Hepatocyte (in vitro differentiated cells): ENCODE data around the gene DGKG. TPM values are rescaled to one million over a fixed set of nuclear protein-coding genes. Genes with fewer than 3 reads are reported as not detected.
A peak's percentile ranks its signal among the peaks of the same experiment; 100 is the strongest.

Experiments
- DNase-seq: peaks from one replicate; pipeline ENCODE4 v3.0.0-alpha.2; 2016; ENCODE audit warnings: low spot score
- H2AFZ ChIP-seq: fragments of 200-600 bp; sonication (generic); 2 replicates; pipeline ENCODE4 v1.6.0; 2016; ENCODE audit warnings: antibody characterized with exemption, mild to moderate bottlenecking
- H3K27ac ChIP-seq: fragments of 200-600 bp; sonication (generic); 2 replicates; pipeline ENCODE4 v1.5.1; 2016; ENCODE audit warnings: mild to moderate bottlenecking
- H3K27me3 ChIP-seq: fragments of 200-600 bp; sonication (generic); 2 replicates; pipeline ENCODE4 v1.6.1; 2016
- H3K36me3 ChIP-seq: fragments of 200-600 bp; sonication (generic); replicated peaks from 2 replicates; pipeline ENCODE4 v1.5.1; 2016; ENCODE audit warnings: low read depth; ENCODE audit not compliant: insufficient read depth
- H3K4me1 ChIP-seq: fragments of 200-600 bp; sonication (generic); 2 replicates; pipeline ENCODE4 v1.5.1; 2016; ENCODE audit warnings: mild to moderate bottlenecking, moderate library complexity; ENCODE audit not compliant: insufficient read depth
- H3K4me2 ChIP-seq: fragments of 200-600 bp; sonication (generic); 2 replicates; pipeline ENCODE4 v1.6.0; 2016
- H3K4me3 ChIP-seq: fragments of 200-600 bp; sonication (generic); 2 replicates; pipeline ENCODE4 v1.5.1; 2016; ENCODE audit warnings: mild to moderate bottlenecking
- H3K79me2 ChIP-seq: fragments of 200-600 bp; sonication (generic); 2 replicates; pipeline ENCODE4 v1.6.0; 2017; ENCODE audit warnings: mild to moderate bottlenecking
- H3K9me2 ChIP-seq: fragments of 200-600 bp; sonication (generic); replicated peaks from 2 replicates; pipeline ENCODE4 v1.6.0; 2017; ENCODE audit warnings: mild to moderate bottlenecking; ENCODE audit not compliant: insufficient read depth
- H3K9me3 ChIP-seq: fragments of 200-600 bp; sonication (generic); 2 replicates; pipeline ENCODE4 v1.5.1; 2016; ENCODE audit warnings: low read depth, mild to moderate bottlenecking
- H4K20me1 ChIP-seq: fragments of 200-600 bp; sonication (generic); 2 replicates; pipeline ENCODE4 v1.6.0; 2016; ENCODE audit warnings: mild to moderate bottlenecking; ENCODE audit not compliant: insufficient read depth, poor library complexity, severe bottlenecking
- CTCF ChIP-seq: fragments of 200-600 bp; sonication (generic); IDR thresholded peaks from 2 replicates; pipeline ENCODE4 v1.5.1; 2016; ENCODE audit warnings: antibody characterized with exemption, mild to moderate bottlenecking; ENCODE audit not compliant: poor library complexity
- EZH2 ChIP-seq: fragments of 200-600 bp; sonication (generic); IDR thresholded peaks from 2 replicates; pipeline ENCODE4 v1.6.1; 2016; ENCODE audit warnings: antibody characterized with exemption, mild to moderate bottlenecking, borderline replicate concordance
- EZH2phosphoT487 ChIP-seq: fragments of 200-600 bp; sonication (generic); IDR thresholded peaks from one replicate; pipeline ENCODE4 v1.6.1; 2018; ENCODE audit warnings: antibody characterized with exemption, mild to moderate bottlenecking, low read depth, moderate library complexity; ENCODE audit not compliant: unreplicated experiment, severe bottlenecking
- WGBS: methylation state at CpG from one replicate; pipeline ENCODE4 v1.1.6; 2016; ENCODE audit warnings: low lambda C conversion rate; ENCODE audit errors: missing lambda C conversion rate; 5-methylcytosine and 5-hydroxymethylcytosine counted together
- polyA plus RNA-seq: library from polyadenylated mRNA; unstranded; fragments of >200 nt; fragmentation: Nextera tagmentation; extraction: Ambion mirVana; gene quantifications from 2 replicates; pipeline ENCODE4 v1.2.1, GENCODE V29; 2016
- total RNA-seq: library from RNA; depleted of rRNA; stranded (reverse); fragments of >200 nt; gene quantifications from 2 replicates; pipeline ENCODE4 v1.2.3, GENCODE V29; 2014

The DGKG gene
- total and polyA plus RNA-seq, 2 experiments from 2014 or later = not detected

GRCh38 chr3:186307594-186308221 is 54.3 kb downstream of the DGKG start:
- peaks cover 38% of the 10 kb centered on the region for H3K27me3 ChIP-seq
- no peaks in the 10 kb centered on the region for H3K9me3 ChIP-seq
- 58% methylated on average over 3 of the region's 3 CpGs for WGBS
- H2AFZ ChIP-seq = no peak overlapping the region
- H3K4me3 ChIP-seq = no peak overlapping the region
- H3K27ac ChIP-seq = no peak overlapping the region
- TF ChIP-seq EZH2phosphoT487 (no peak), EZH2 (no peak), CTCF (no peak)
- H3K4me2 ChIP-seq = no peak overlapping the region
- peak; percentile 75 for DNase-seq
- no peaks in the 10 kb centered on the region for H3K4me1 ChIP-seq
- no peaks in the 10 kb centered on the region for H4K20me1 ChIP-seq
- H3K9me2 ChIP-seq = no peaks in the 10 kb centered on the region
- no peaks in the 10 kb centered on the region for H3K36me3 ChIP-seq
- H3K79me2 ChIP-seq = no peaks in the 10 kb centered on the region

GRCh38 chr3:186305286-186305685 is 56.7 kb downstream of the DGKG start:
- H3K9me2 ChIP-seq = no peaks in the 10 kb centered on the region
- H2AFZ ChIP-seq = no peak overlapping the region
- no peaks in the 10 kb centered on the region for H3K36me3 ChIP-seq
- peaks cover 39% of the 10 kb centered on the region for H3K27me3 ChIP-seq
- no peaks in the 10 kb centered on the region for H3K79me2 ChIP-seq
- H3K9me3 ChIP-seq = no peaks in the 10 kb centered on the region
- no peak overlapping the region for H3K27ac ChIP-seq
- DNase-seq = no peak
- H3K4me2 ChIP-seq = no peak overlapping the region
- TF ChIP-seq CTCF = no peak
- no peak for TF ChIP-seq EZH2phosphoT487
- no peak for TF ChIP-seq EZH2
- H3K4me1 ChIP-seq = no peaks in the 10 kb centered on the region
- WGBS = 75% methylated on average over 2 of the region's 2 CpGs
- H3K4me3 ChIP-seq = no peak overlapping the region
- no peaks in the 10 kb centered on the region for H4K20me1 ChIP-seq

- Histone ChIP-seq H4K20me1 (no peaks in the 10 kb centered on the region), H2AFZ (no peak overlapping the region), H3K79me2 (no peaks in the 10 kb centered on the region), H3K27ac (no peak overlapping the region), H3K27me3 (peaks cover 45% of the 10 kb centered on the region), H3K4me3 (no peak overlapping the region), H3K4me1 (no peaks in the 10 kb centered on the region), H3K9me2 (no peaks in the 10 kb centered on the region), H3K36me3 (no peaks in the 10 kb centered on the region), H3K9me3 (no peaks in the 10 kb centered on the region), H3K4me2 (no peak overlapping the region)
- 29% methylated on average over 10 of the region's 11 CpGs for WGBS
- TF ChIP-seq CTCF (no peak), EZH2 (no peak)
- DNase-seq = no peak
Measured at GRCh38 chr3:186303965-186304364, 58.1 kb downstream of the DGKG start.
